Lower leg skin (tissue), 3 donors: ENCODE results near the gene WASHC1.
"Not testable (repeated sequence)": the region's sequence is repeated elsewhere in the genome, so short reads cannot be mapped to it uniquely, and the experiment has no call there.

Experiments used
- CTCF ChIP-seq, 3 donors: fragments of 450-650 bp; IDR thresholded peaks; one replicate each; pipeline ENCODE4 v1.5.1; 2016; ENCODE audit warnings: antibody characterized with exemption in 3 of 3, mild to moderate bottlenecking in 3 of 3, moderate library complexity in 2 of 3
- POLR2A ChIP-seq, 2 donors: fragments of 450-650 bp; IDR thresholded peaks; one replicate each; pipeline ENCODE4 v1.6.1; 2016 to 2017; ENCODE audit warnings: antibody characterized with exemption in 2 of 2, mild to moderate bottlenecking in 1 of 2, moderate library complexity in 1 of 2

- TF ChIP-seq CTCF, POLR2A (IDR thresholded peaks at IDR 0.05): not testable (repeated sequence)
These were observed 14.4 kb upstream of the WASHC1 start for GRCh38 chr9:43636-44035.
